ENCODE data around the gene CHN1.

Gene CHN1

DNA sequence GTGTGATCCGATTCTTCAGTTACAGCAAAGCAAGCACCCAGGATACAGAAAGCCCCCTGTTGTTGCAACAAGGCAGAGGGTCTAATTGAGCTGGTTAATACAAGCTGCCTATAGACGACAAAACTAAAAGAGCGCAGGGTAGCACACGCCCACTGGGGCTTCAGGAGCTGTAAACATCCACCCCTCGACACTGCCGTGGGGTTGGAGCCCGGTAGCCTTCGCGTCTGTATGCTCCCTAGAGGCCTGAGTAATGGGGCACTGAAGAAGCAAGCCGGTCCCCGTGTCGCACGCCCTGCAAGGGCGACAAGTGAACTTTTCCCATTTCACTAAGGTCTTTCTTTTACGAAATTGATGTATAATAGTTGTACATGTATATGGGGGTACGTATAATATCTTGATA is 216.2 kb downstream of the CHN1 start:
- DNase-seq (ENCODE audit: low read depth), result no peak
- TF ChIP-seq, protein P1, sequence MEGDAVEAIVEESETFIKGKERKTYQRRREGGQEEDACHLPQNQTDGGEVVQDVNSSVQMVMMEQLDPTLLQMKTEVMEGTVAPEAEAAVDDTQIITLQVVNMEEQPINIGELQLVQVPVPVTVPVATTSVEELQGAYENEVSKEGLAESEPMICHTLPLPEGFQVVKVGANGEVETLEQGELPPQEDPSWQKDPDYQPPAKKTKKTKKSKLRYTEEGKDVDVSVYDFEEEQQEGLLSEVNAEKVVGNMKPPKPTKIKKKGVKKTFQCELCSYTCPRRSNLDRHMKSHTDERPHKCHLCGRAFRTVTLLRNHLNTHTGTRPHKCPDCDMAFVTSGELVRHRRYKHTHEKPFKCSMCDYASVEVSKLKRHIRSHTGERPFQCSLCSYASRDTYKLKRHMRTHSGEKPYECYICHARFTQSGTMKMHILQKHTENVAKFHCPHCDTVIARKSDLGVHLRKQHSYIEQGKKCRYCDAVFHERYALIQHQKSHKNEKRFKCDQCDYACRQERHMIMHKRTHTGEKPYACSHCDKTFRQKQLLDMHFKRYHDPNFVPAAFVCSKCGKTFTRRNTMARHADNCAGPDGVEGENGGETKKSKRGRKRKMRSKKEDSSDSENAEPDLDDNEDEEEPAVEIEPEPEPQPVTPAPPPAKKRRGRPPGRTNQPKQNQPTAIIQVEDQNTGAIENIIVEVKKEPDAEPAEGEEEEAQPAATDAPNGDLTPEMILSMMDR (conservative IDR thresholded peaks at IDR 0.05; ENCODE audit: control insufficient read depth, insufficient read depth, low read depth, low read length), result no peak

DNA sequence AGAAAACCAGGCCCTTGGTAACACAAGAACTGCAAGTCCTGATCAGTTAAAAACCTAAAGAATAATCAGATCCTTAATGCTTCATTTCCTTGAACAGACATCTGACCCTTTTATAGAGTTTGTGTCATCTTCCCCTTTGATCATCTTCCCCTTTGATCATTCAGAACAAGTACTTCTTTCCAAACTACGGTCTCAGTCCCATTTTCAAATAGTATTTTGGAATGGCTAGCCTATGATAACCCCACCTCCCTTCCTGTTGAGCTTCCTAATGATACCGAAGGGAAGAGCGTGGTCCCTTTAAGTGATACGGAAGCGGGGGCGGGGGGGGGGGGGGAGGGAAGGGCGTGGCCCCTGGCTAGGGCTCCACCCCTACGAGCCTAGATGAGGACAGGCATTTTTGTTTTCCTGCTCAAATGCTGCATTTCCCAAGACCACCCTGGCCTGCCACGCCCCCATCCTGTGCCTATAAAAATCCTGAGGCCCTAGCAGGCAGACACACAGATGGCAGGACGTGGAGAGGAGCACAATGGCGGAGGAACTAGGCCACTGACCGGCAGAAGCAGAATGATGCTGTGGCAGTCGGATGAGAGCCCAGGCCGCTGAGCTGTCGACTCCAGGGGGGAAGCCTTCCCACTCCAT is 216.8 kb downstream of the CHN1 start:
- peak; percentile 54 for DNase-seq (ENCODE audit: low read depth)
- no peak overlapping the region for H3K4me3 ChIP-seq (ENCODE audit: control insufficient read depth, low read depth, low read length)
- TF ChIP-seq, protein P1 (conservative IDR thresholded peaks at IDR 0.05; ENCODE audit: control insufficient read depth, insufficient read depth, low read depth, low read length), result no peak

More for the DNA sequence above, 216.2 kb downstream of the CHN1 start:
- no peak overlapping the region for H3K4me3 ChIP-seq (ENCODE audit: control insufficient read depth, low read depth, low read length)

DNA sequence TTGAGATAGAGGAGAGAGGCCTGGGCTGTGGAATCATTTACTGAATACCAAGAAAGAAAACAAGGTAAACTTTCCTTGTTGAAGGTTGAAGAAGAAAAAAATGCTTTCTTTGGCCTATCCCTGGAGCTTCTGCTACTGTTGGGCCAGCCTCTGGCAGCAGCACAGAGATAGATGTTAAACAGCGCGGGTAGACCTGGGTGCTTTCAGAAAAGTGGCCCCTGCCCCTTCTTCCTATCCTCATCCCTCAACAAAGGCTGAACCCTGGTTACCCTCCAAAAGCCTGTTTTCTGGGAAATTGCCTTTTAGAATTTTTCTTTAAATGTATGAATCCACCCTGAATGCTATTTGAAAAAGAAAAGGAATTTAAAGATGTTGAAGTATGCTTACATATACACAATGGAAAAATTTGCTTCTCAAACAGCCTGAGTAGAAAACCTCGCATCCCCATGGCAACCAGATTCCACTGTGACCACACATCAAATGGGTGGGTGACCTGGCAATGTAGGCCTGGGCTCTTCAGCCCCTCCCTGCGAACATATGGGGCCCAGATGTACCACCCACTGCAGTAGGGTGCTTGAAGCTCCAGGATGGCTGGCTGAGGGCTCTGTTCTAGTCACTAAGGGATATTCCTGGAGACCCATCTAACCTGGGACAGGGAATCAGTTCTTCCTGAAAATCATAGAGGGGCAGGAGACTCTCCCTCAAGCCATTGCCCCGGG is 217.5 kb downstream of the CHN1 start:
- TF ChIP-seq, protein P1 (conservative IDR thresholded peaks at IDR 0.05; ENCODE audit: control insufficient read depth, insufficient read depth, low read depth, low read length), result no peak
- H3K4me3 ChIP-seq (ENCODE audit: control insufficient read depth, low read depth, low read length), result no peak overlapping the region
- DNase-seq (ENCODE audit: low read depth), result peak; percentile 98

DNA sequence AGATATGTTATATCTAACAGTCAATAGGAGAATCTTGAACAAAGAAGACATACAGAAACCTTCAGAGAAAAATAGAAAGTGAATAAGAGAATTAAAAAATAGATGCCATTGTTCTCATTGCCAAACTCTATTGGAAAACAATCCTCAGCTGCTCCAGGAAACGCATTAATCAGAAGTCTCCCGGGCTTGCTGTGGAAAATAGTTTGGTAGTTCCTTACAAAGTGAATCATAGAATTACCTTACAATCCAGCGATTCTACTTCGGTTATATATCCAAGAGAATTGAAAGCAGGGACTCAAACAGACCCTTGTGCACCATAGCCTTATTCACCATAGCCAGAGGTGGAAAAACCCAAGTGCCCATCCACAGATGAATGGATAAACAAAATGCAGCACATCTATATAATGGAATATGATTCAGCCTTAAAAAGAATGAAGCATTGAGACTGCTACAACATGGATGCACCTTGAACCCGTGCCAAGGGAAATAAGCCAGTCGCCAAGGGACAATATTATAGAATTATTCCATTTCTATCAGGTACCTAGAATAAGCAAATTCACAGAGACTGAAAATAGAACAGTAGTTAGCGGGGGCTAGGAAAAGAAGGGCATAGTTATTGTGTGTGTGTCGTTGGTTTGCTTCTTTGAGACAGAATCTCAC is 219.0 kb downstream of the CHN1 start:
- TF ChIP-seq, protein P1 (conservative IDR thresholded peaks at IDR 0.05; ENCODE audit: control insufficient read depth, insufficient read depth, low read depth, low read length), result no peak
- H3K4me3 ChIP-seq (ENCODE audit: control insufficient read depth, low read depth, low read length), result no peak overlapping the region

DNA sequence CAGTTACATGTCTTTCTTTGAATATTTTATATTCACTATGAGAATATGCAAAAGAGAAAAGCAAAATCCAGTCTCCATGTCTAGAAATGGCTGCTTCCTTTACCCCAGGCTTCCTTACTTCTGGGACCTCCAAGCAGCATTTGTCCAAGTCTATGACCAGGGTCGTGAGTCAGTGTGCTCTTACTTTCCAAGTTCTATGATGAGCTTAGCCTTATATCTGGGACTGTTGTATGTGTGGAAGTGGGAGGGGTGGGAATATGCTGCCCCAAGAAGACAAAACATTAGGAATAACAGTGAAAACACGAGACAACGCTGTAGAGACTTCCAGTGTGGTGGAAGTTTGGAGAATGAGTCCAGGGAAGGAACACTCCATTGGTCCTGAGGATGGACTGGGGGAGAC is 219.7 kb downstream of the CHN1 start:
- TF ChIP-seq, protein P1 (conservative IDR thresholded peaks at IDR 0.05; ENCODE audit: control insufficient read depth, insufficient read depth, low read depth, low read length), result no peak
- DNase-seq (ENCODE audit: low read depth), result peak; percentile 63
- H3K4me3 ChIP-seq (ENCODE audit: control insufficient read depth, low read depth, low read length), result no peak overlapping the region

More for the DNA sequence above, 219.0 kb downstream of the CHN1 start:
- DNase-seq (ENCODE audit: low read depth), result peak; percentile 70

DNA sequence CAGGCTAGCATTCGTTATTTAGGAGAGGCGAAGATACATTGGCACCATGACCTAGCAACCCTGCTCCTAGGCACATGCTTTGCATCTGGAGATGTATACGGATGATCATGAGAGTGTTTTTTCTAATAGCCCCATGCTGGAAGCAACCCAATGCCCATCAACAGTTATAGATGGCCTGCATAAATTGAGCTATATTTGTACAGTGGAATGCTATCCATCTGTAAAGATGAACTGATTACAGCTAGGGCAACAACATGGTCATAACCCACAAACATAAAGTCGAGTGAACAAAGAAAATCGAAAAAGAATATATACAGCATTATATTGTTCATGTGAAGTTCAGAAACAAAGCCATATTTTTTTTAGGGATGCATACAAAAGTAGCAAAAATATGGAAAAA is 220.3 kb downstream of the CHN1 start:
- H3K4me3 ChIP-seq (ENCODE audit: control insufficient read depth, low read depth, low read length), result no peak overlapping the region
- DNase-seq (ENCODE audit: low read depth), result no peak
- TF ChIP-seq, protein P1 (conservative IDR thresholded peaks at IDR 0.05; ENCODE audit: control insufficient read depth, insufficient read depth, low read depth, low read length), result no peak
